Sigmoid colon (tissue), 4 donors: ENCODE results near the gene LRRC28.

Experiments used
- EP300 ChIP-seq, 4 donors: sonication (generic); formaldehyde crosslinking; IDR thresholded peaks; one replicate each; pipeline ENCODE4 v1.6.1; 2017; ENCODE audit warnings: antibody characterized with exemption in 4 of 4
- POLR2A ChIP-seq, 2 donors: fragments of 450-650 bp; IDR thresholded peaks; one replicate each; pipeline ENCODE4 v1.6.1; 2016; ENCODE audit warnings: antibody characterized with exemption in 2 of 2, mild to moderate bottlenecking in 2 of 2, moderate library complexity in 2 of 2
- POLR2AphosphoS5 ChIP-seq, 4 donors: sonication (generic); formaldehyde crosslinking; IDR thresholded peaks; one replicate each; pipeline ENCODE4 v1.6.1; 2017; ENCODE audit warnings: antibody characterized with exemption in 4 of 4
- TF ChIP-seq, protein P1 (sequence below), 4 experiments: fragments of 450-650 bp in 3 of 4; fragments of 200-600 bp in 1 of 4; IDR thresholded peaks; one replicate each; pipeline ENCODE4 v1.5.1; 2016 to 2019; ENCODE audit warnings: antibody characterized with exemption in 4 of 4, mild to moderate bottlenecking in 3 of 4, moderate library complexity in 2 of 4

- TF ChIP-seq POLR2A (IDR thresholded peaks at IDR 0.05) (no peak), EP300 (IDR thresholded peaks at IDR 0.05) (no peak), POLR2AphosphoS5 (IDR thresholded peaks at IDR 0.05) (no peak)
- TF ChIP-seq, protein P1, sequence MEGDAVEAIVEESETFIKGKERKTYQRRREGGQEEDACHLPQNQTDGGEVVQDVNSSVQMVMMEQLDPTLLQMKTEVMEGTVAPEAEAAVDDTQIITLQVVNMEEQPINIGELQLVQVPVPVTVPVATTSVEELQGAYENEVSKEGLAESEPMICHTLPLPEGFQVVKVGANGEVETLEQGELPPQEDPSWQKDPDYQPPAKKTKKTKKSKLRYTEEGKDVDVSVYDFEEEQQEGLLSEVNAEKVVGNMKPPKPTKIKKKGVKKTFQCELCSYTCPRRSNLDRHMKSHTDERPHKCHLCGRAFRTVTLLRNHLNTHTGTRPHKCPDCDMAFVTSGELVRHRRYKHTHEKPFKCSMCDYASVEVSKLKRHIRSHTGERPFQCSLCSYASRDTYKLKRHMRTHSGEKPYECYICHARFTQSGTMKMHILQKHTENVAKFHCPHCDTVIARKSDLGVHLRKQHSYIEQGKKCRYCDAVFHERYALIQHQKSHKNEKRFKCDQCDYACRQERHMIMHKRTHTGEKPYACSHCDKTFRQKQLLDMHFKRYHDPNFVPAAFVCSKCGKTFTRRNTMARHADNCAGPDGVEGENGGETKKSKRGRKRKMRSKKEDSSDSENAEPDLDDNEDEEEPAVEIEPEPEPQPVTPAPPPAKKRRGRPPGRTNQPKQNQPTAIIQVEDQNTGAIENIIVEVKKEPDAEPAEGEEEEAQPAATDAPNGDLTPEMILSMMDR (IDR thresholded peaks at IDR 0.05), result no peak
Measured at GRCh38 chr15:99412626-99413025, 161.3 kb downstream of the LRRC28 start.
